ENCODE measurements around the gene BAG5. TPM values are rescaled to one million over a fixed set of nuclear protein-coding genes. Genes with fewer than 3 reads are reported as not detected.

Gene BAG5
- total and polyA plus RNA-seq, 2 of the 8 experiments (the other 6 are each of a cell fraction or from before 2014, with no cell fraction given), result 7.4 to 29.5 TPM

DNA sequence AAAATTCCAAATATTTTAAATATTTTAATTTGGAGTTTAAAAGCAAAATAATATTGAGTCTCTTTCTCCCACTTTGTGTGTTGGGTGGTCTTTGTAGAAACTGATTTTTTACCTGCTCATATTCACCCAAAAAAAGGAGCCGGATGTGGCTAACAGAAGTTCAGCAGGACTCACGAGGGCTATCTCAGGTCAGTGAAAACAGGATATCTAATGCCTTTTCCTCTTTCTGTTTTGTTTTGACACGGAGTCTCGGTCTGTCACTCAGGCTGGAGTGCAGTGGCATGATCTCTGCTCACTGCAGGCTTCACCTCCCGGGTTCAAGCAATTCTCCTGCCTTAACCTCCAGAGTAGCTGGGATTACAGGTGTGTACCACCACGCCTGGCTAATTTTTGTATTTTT, 31.1 kb upstream of the BAG5 start (continued):
- TF ChIP-seq POLR2AphosphoS5 (IDR thresholded peaks at IDR 0.05; ENCODE audit: low read depth, low read length) (no peak), BRCA1 (IDR thresholded peaks at IDR 0.05; ENCODE audit: low read depth, low read length) (no peak), CEBPB (IDR thresholded peaks at IDR 0.05; ENCODE audit: low read depth, low read length) (no peak), RNF2 (IDR thresholded peaks at IDR 0.05; ENCODE audit: borderline replicate concordance, low read depth, low read length, missing control alignments, poor library complexity, severe bottlenecking) (no peak), SRF (IDR thresholded peaks at IDR 0.05; ENCODE audit: low read depth, low read length) (no peak), HDAC2 (IDR thresholded peaks at IDR 0.05; ENCODE audit: borderline replicate concordance in 1 of 2, low read depth in 2 of 2, low read length in 2 of 2) (no peak), SAP30 (IDR thresholded peaks at IDR 0.05; ENCODE audit: insufficient read depth, insufficient replicate concordance, low read length) (no peak), CHD1 (IDR thresholded peaks at IDR 0.05; ENCODE audit: low read depth, low read length) (no peak), GTF2F1 (IDR thresholded peaks at IDR 0.05; ENCODE audit: borderline replicate concordance, low read depth, low read length) (no peak)

Data from H1 (cell line).